Urothelium cell line (cell line): Measurements from ENCODE around the gene SLC10A3.
A peak's percentile ranks its signal among the peaks of the same experiment; 100 is the strongest.

Source experiments
- DNase-seq: peaks from one replicate; pipeline ENCODE4 v3.0.0; 2011; ENCODE audit warnings: low spot score, mixed read lengths
- FAIRE-seq: peaks from 2 replicates; lab custom pipeline; 2011; peaks lifted over from hg19 to GRCh38; lab: Jason Lieb, UNC

SLC10A3 gene

DNA sequence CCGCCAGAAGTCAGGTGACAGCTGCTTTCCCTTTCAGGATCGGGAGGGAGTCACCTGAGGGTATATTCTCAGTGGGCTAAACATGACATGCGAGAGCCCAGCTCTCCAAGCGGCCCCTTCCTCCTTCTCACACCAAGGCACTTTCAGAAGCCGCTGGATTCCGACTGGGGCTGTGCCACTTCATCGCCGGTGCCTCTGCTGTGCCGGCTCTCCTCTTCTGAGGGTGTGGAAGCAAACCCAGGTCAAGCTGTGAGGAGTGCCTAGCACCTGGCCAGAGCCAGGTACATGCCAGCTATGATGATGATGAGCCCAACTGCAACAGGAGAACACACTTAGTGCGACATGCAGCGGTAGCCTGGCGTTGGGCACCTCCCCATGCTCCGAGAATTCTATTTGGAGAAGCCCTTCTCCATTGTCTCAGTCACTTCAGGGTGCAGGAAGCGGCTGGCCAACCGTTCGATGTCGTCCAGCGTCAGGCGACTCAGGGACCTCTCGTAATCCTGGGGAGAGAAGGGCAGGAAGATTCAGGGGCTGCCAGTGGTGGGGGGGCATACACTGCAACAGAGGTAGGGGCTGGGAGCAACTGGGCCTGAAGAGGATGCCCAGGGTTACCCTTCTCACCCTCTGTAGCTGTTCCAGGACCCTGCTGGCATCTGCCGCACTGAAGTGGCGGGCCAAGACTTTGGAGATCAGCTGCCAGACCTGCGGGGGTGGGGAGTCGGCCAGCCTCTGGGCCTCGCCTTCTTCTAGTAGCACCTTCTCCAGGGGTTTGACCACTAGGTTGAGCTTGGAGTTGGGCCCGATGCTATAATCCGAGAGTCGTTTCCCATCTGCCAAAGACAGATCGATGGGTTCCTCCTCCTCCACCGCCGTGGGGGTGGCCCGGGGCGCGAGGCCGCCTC, 5.0 kb downstream of the SLC10A3 start:
- no peak for DNase-seq
- no peak for FAIRE-seq

DNA sequence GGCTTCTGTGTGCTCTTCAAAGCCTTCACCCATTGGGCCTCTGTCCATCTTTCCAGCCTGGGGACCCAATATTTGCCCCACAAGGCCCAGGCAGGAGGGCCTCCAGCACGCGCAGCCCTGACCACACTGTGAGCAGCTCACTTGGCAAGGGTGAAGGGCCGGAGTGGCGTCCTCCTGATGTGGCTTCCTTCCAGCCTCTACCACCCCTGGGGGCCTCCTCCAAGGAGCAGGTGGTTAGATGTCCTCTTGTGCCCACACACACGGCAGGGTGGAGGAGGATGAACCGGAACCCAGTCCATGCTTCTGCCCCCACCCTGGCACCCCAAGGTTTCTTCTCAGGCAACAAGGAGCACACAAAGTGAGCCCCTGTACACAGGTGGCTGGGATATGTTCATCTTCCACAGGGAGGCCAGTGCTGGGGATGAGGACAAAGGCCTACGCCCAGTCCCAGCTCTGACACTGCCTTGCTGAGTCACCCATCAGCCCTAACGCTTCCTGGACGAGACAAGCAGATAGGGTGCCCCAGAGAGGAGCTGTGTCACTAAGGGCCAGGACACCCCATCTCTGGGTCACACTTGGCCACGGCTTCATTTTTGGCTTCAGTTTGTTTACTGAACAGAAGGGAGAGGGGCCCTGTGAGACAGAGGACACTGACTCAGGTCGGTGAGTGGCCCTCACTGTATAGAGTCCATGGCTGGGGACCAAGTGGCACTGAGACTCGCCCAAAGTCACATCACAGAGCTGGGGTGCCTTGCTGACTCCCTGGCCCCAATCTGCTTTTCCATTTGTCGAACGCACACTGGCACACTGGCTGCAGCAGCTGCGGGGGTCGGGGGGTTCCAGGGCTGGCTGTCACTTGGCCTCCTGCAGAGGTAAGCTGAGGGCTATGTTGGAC, 5.9 kb downstream of the SLC10A3 start:
- FAIRE-seq (no peak), DNase-seq (no peak)

- DNase-seq (no peak), FAIRE-seq (no peak)
These were observed 7.1 kb downstream of the SLC10A3 start for GRCh38 chrX:154483325-154483724.

DNA sequence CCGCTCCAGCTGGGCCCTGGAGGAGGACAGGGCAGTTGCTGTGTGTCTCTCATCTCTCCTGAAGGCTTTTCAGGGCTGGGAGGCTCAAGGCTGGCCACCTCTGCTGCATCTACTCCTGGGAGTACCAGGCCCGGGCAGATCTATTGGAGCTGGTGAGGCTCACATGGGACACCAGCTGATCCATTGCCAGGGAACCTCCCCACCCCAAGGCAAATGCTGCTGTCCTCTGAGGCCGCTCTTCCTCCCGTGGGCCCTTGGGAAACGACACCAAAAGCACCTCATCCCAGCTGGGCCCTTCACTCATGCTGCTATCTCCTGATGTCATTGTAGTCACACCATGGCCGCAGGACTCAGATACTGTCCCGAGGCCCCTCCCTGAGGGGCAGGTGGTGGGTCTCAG, 7.6 kb downstream of the SLC10A3 start:
- FAIRE-seq: no peak
- DNase-seq: no peak

GRCh38 chrX:154481911-154482601, 8.4 kb downstream of the SLC10A3 start:
- DNase-seq (no peak), FAIRE-seq (no peak)

DNA sequence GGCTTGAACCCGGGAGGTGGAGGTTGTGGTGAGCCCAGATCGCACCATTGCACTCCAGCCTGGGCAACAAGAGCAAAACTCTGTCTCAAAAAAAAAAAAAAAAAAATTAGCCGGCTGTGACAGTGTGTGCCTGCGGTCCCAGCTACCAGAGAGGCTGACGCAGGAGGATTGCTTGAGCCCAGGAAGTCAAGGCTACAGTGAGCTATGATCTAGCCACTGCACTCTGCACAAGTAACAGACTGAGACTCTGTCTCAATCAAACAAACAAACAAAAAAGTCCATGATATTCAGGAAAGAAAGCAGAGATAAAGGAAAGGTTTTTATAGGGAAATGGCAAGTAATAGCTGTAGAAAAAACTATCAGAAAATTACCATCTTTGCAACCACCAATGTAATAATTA, 9.2 kb downstream of the SLC10A3 start:
- no peak for FAIRE-seq

GRCh38 chrX:154478728-154479622, 11.5 kb downstream of the SLC10A3 start, which contains the start of gene LAGE3:
Gene LAGE3, minus strand, starts transcription at chrX:154479281. Its CDS starts 366 bp downstream, at chrX:154478915.
- FAIRE-seq (no peak), DNase-seq (peak; percentile 94)

More for the DNA sequence above, 9.2 kb downstream of the SLC10A3 start:
- no peak for DNase-seq

- DNase-seq (no peak), FAIRE-seq (no peak)
These were observed 12.4 kb downstream of the SLC10A3 start for GRCh38 chrX:154477891-154478477.

DNA sequence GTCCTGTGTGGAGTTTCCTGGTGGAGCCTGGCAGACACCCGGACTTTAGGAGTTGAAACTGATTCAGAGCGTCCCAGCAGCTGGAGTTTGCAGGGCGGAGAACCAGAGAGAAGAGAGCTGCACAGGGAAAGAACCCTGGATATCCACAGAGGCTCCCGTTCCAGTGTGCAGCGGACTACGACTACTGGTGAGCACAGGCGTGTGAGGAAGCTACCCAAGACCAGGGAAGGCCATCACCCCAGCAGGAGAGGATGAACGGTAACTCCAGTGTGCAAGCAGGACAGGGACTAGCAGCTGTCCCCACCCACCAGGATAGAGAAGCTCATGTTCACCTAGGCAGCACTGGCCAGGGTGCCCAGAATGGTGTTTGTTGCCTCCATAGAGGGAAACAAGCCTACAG, 13.6 kb downstream of the SLC10A3 start:
- FAIRE-seq: no peak
- no peak for DNase-seq

GRCh38 chrX:154473683-154474082, 16.7 kb downstream of the SLC10A3 start:
- FAIRE-seq (no peak), DNase-seq (no peak)

DNA sequence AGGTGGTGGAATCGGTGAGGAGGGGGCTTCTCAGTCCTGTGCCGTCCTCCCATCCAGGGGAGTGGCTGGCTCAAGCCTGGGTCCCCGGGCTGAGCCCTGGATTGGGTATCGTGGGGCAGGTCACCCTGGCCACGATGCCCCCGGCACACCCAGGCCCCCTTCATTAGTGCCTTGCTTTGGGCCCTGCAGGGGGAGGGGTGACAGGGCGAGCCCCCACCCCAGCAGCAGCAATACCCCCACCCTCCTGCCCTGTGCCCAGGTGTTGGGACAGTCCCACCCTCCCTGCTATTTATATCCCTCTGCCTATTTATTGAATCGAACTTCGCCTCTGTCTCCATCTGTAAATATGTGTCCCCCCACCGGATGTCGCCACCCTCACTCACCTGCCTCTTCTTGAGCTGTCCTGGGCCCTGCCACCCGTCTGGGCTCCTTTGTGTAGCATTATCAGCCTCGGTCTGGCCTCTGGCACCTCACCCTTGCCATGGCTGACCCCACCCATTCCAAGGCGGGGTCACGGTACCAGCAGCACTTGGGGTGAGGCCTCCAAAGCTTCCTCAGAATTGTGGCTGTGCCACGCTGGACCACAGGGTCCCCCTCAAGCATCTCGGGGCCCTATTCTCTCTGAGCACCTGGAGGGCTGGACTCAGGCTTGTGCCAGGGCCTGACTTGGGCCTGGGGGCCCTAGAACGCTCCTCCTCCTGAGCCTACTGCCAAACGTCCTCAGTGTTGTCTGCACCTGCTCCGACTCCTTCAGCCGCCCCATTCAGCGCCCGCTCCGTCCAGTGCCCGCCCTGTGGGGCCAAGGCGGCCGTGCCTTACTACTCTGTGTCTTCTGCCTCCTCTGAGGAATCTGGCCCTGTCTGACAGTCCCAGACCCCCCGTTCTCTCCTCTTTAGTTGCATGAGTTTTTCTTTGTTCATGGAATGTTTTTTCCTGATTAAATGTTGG, 17.5 kb downstream of the SLC10A3 start:
- FAIRE-seq (no peak), DNase-seq (no peak)

- FAIRE-seq: no peak
- no peak for DNase-seq
These were observed 18.4 kb downstream of the SLC10A3 start for GRCh38 chrX:154471839-154472684.

- FAIRE-seq (no peak), DNase-seq (no peak)
These were observed 19.4 kb downstream of the SLC10A3 start for GRCh38 chrX:154470914-154471568.

DNA sequence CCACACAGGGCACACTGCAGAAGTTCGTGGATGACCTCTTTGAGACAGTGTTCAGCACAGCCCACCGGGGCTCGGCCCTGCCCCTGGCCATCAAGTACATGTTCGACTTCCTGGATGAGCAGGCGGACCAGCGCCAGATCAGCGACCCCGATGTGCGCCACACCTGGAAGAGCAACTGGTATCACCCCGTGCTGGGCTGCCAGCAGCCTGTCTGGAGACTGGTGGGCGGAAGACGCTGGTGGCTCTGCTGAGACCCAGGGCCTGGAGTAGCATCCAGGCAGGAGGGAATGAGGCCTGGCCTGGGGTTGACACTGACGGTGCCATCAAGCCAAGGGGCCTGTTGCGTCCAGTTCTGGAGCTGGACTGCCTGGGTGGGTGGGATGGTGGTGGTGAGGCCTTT, 20.0 kb downstream of the SLC10A3 start:
- no peak for FAIRE-seq

GRCh38 chrX:154469880-154470279, 20.5 kb downstream of the SLC10A3 start:
- DNase-seq (no peak), FAIRE-seq (no peak)

More for the DNA sequence above, 20.0 kb downstream of the SLC10A3 start:
- no peak for DNase-seq

DNA sequence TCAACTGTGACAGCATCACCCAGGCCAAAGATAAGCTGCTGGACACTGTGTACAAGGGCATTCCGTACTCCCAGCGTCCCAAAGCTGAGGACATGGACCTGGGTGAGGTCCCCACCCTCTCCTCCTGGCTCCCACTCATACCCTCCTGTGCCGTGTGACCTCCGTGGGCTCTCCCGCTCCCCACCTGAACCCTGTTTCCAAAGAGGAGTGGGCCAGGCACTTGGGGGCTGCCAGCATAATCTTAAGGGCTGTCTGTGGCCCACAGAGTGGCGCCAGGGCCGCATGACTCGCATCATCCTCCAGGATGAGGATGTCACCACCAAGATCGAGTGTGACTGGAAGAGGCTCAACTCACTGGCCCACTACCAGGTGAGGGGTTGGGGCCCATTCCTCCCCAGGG, 21.3 kb downstream of the SLC10A3 start:
- DNase-seq (no peak), FAIRE-seq (no peak)

- no peak for DNase-seq
- no peak for FAIRE-seq
These were observed 22.2 kb downstream of the SLC10A3 start for GRCh38 chrX:154468217-154468616.
